ENCODE results near the gene EVC2. TPM values are rescaled to one million over a fixed set of nuclear protein-coding genes. Genes with fewer than 3 reads are reported as not detected.

EVC2 gene
- total RNA-seq, 1 experiment from 2014 or later = 0.15 TPM

GRCh38 chr4:5749568-5749967 lies 41.2 kb upstream of the EVC2 start:
- H2AFZ ChIP-seq (ENCODE audit: low read length) = no peak overlapping the region
- H3K4me1 ChIP-seq (ENCODE audit: low read length) = no peaks in the 10 kb centered on the region
- no peaks in the 10 kb centered on the region for H3K9me3 ChIP-seq (ENCODE audit: low read length)
- no peaks in the 10 kb centered on the region for H3K27me3 ChIP-seq (ENCODE audit: low read length)
- H3K4me3 ChIP-seq (ENCODE audit: low read length) = no peak overlapping the region
- H3K79me2 ChIP-seq (ENCODE audit: low read length) = no peaks in the 10 kb centered on the region
- H3K27ac ChIP-seq (ENCODE audit: low read length) = no peak overlapping the region
- H4K20me1 ChIP-seq (ENCODE audit: insufficient read depth, low read depth, low read length) = no peaks in the 10 kb centered on the region
- DNase-seq = no peak
- H3K9me2 ChIP-seq (replicated peaks; ENCODE audit: insufficient read depth, low read length) = no peaks in the 10 kb centered on the region
- H3K36me3 ChIP-seq (ENCODE audit: insufficient read depth, low read length) = no peaks in the 10 kb centered on the region
- H3K4me2 ChIP-seq (ENCODE audit: low read depth, low read length, poor library complexity, severe bottlenecking) = no peak overlapping the region
- H3K9ac ChIP-seq (ENCODE audit: low read length) = no peak overlapping the region

- no peak for DNase-seq
- Histone ChIP-seq H3K79me2 (ENCODE audit: low read length) (no peaks in the 10 kb centered on the region), H3K4me2 (ENCODE audit: low read depth, low read length, poor library complexity, severe bottlenecking) (no peak overlapping the region), H3K9me2 (replicated peaks; ENCODE audit: insufficient read depth, low read length) (no peaks in the 10 kb centered on the region), H2AFZ (ENCODE audit: low read length) (no peak overlapping the region), H3K9ac (ENCODE audit: low read length) (no peak overlapping the region), H3K4me3 (ENCODE audit: low read length) (no peak overlapping the region), H3K9me3 (ENCODE audit: low read length) (no peaks in the 10 kb centered on the region), H3K4me1 (ENCODE audit: low read length) (no peaks in the 10 kb centered on the region), H3K27ac (ENCODE audit: low read length) (no peak overlapping the region), H3K27me3 (ENCODE audit: low read length) (no peaks in the 10 kb centered on the region), H3K36me3 (ENCODE audit: insufficient read depth, low read length) (no peaks in the 10 kb centered on the region), H4K20me1 (ENCODE audit: insufficient read depth, low read depth, low read length) (no peaks in the 10 kb centered on the region)
Measured at GRCh38 chr4:5747738-5748375, 39.5 kb upstream of the EVC2 start.

DNA sequence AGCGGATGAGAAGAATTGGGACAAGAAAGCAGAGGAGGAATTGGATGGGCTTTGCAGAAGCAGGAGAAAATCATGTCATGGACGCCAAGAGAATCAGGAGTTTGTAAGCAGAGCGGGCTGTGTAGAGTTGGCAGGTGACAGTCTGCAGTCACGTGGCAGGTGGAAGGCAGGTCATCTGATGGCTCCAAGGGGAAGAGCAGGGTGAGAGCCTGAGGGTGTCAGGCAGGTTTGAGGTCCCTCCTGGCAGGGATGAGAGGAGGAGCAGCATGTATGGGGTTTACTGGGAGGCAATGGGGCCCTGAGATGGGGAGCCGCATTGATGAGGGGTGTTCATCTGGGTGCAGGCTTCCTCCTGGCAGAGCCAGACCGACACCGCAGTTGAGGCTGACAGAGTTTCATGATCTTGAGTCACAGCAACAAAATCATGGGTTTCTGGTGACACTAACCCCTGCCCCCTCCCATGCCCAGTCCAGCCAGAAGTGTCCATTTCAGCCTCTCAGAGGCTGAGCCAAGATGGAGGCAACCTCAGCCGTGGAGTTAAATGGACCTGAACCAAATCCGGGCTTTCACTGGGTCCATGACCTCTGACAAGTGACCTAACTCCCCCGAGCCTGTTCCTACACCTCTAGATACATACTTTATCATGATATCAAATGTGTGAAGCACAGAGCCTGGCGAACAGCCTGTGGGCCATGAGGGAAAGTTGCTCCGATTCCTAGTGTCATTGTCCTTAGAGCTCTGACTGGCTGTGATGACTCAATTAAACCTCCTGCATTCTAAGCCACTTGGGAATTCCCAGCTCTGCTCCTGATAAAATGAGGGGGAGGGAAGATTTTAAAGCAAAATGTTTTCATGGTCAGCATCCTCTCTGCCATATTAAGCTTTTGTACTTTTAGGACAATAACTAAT lies 38.7 kb upstream of the EVC2 start:
- Histone ChIP-seq H3K9me3 (ENCODE audit: low read length) (no peaks in the 10 kb centered on the region), H4K20me1 (ENCODE audit: insufficient read depth, low read depth, low read length) (no peaks in the 10 kb centered on the region), H3K4me2 (ENCODE audit: low read depth, low read length, poor library complexity, severe bottlenecking) (no peak overlapping the region), H3K4me1 (ENCODE audit: low read length) (no peaks in the 10 kb centered on the region), H3K9me2 (replicated peaks; ENCODE audit: insufficient read depth, low read length) (no peaks in the 10 kb centered on the region), H3K36me3 (ENCODE audit: insufficient read depth, low read length) (no peaks in the 10 kb centered on the region), H3K79me2 (ENCODE audit: low read length) (no peaks in the 10 kb centered on the region), H3K27ac (ENCODE audit: low read length) (no peak overlapping the region), H3K9ac (ENCODE audit: low read length) (no peak overlapping the region), H3K27me3 (ENCODE audit: low read length) (no peaks in the 10 kb centered on the region), H2AFZ (ENCODE audit: low read length) (no peak overlapping the region), H3K4me3 (ENCODE audit: low read length) (no peak overlapping the region)
- DNase-seq = no peak

GRCh38 chr4:5746250-5746649 lies 37.9 kb upstream of the EVC2 start:
- H3K27me3 ChIP-seq (ENCODE audit: low read length) = no peaks in the 10 kb centered on the region
- H3K9me2 ChIP-seq (replicated peaks; ENCODE audit: insufficient read depth, low read length) = no peaks in the 10 kb centered on the region
- H3K27ac ChIP-seq (ENCODE audit: low read length) = no peak overlapping the region
- no peaks in the 10 kb centered on the region for H3K9me3 ChIP-seq (ENCODE audit: low read length)
- no peaks in the 10 kb centered on the region for H3K36me3 ChIP-seq (ENCODE audit: insufficient read depth, low read length)
- no peak overlapping the region for H3K9ac ChIP-seq (ENCODE audit: low read length)
- H2AFZ ChIP-seq (ENCODE audit: low read length) = no peak overlapping the region
- H3K79me2 ChIP-seq (ENCODE audit: low read length) = no peaks in the 10 kb centered on the region
- no peak for DNase-seq
- H3K4me2 ChIP-seq (ENCODE audit: low read depth, low read length, poor library complexity, severe bottlenecking) = no peak overlapping the region
- no peaks in the 10 kb centered on the region for H3K4me1 ChIP-seq (ENCODE audit: low read length)
- no peak overlapping the region for H3K4me3 ChIP-seq (ENCODE audit: low read length)
- no peaks in the 10 kb centered on the region for H4K20me1 ChIP-seq (ENCODE audit: insufficient read depth, low read depth, low read length)

- Histone ChIP-seq H3K79me2 (ENCODE audit: low read length) (no peaks in the 10 kb centered on the region), H3K9me3 (ENCODE audit: low read length) (no peaks in the 10 kb centered on the region), H3K9me2 (replicated peaks; ENCODE audit: insufficient read depth, low read length) (no peaks in the 10 kb centered on the region), H3K27ac (ENCODE audit: low read length) (no peak overlapping the region), H3K4me3 (ENCODE audit: low read length) (no peak overlapping the region), H4K20me1 (ENCODE audit: insufficient read depth, low read depth, low read length) (no peaks in the 10 kb centered on the region), H3K4me1 (ENCODE audit: low read length) (no peaks in the 10 kb centered on the region), H2AFZ (ENCODE audit: low read length) (no peak overlapping the region), H3K36me3 (ENCODE audit: insufficient read depth, low read length) (no peaks in the 10 kb centered on the region), H3K27me3 (ENCODE audit: low read length) (no peaks in the 10 kb centered on the region), H3K9ac (ENCODE audit: low read length) (no peak overlapping the region), H3K4me2 (ENCODE audit: low read depth, low read length, poor library complexity, severe bottlenecking) (no peak overlapping the region)
- no peak for DNase-seq
Measured at GRCh38 chr4:5742968-5743367, 34.6 kb upstream of the EVC2 start.

DNA sequence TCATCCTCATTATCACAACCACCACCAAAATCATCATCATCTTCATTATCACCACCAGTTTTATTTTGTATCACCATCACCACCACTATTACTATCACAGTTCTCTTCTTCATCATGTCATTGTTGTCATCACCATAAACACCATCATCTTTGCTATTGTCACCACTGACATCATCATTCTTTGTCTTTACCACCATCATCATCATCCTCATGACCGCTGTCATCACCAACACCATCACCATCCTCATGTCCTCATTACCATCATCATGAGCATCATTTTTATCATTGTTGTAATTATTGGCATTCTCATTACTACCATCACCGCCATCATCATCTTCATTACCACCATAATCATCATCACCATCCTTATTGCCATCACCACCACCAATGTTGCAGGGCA lies 34.0 kb upstream of the EVC2 start:
- H3K27ac ChIP-seq (ENCODE audit: low read length) = no peak overlapping the region
- no peak overlapping the region for H3K9ac ChIP-seq (ENCODE audit: low read length)
- no peak overlapping the region for H3K4me2 ChIP-seq (ENCODE audit: low read depth, low read length, poor library complexity, severe bottlenecking)
- DNase-seq = no peak
- no peaks in the 10 kb centered on the region for H3K9me2 ChIP-seq (replicated peaks; ENCODE audit: insufficient read depth, low read length)
- H3K4me3 ChIP-seq (ENCODE audit: low read length) = no peak overlapping the region
- no peaks in the 10 kb centered on the region for H3K79me2 ChIP-seq (ENCODE audit: low read length)
- no peaks in the 10 kb centered on the region for H4K20me1 ChIP-seq (ENCODE audit: insufficient read depth, low read depth, low read length)
- no peaks in the 10 kb centered on the region for H3K36me3 ChIP-seq (ENCODE audit: insufficient read depth, low read length)
- no peaks in the 10 kb centered on the region for H3K9me3 ChIP-seq (ENCODE audit: low read length)
- no peaks in the 10 kb centered on the region for H3K4me1 ChIP-seq (ENCODE audit: low read length)
- no peak overlapping the region for H2AFZ ChIP-seq (ENCODE audit: low read length)
- H3K27me3 ChIP-seq (ENCODE audit: low read length) = no peaks in the 10 kb centered on the region

- Histone ChIP-seq H3K27ac (ENCODE audit: low read length) (no peak overlapping the region), H3K79me2 (ENCODE audit: low read length) (no peaks in the 10 kb centered on the region), H3K4me1 (ENCODE audit: low read length) (no peaks in the 10 kb centered on the region), H3K4me3 (ENCODE audit: low read length) (no peak overlapping the region), H3K9me2 (replicated peaks; ENCODE audit: insufficient read depth, low read length) (no peaks in the 10 kb centered on the region), H2AFZ (ENCODE audit: low read length) (no peak overlapping the region), H4K20me1 (ENCODE audit: insufficient read depth, low read depth, low read length) (no peaks in the 10 kb centered on the region), H3K9me3 (ENCODE audit: low read length) (no peaks in the 10 kb centered on the region), H3K9ac (ENCODE audit: low read length) (no peak overlapping the region), H3K36me3 (ENCODE audit: insufficient read depth, low read length) (no peaks in the 10 kb centered on the region), H3K4me2 (ENCODE audit: low read depth, low read length, poor library complexity, severe bottlenecking) (no peak overlapping the region), H3K27me3 (ENCODE audit: low read length) (no peaks in the 10 kb centered on the region)
- no peak for DNase-seq
Measured at GRCh38 chr4:5738061-5738460, 29.7 kb upstream of the EVC2 start.

GRCh38 chr4:5735463-5735862 lies 27.1 kb upstream of the EVC2 start:
- H3K36me3 ChIP-seq (ENCODE audit: insufficient read depth, low read length) = no peaks in the 10 kb centered on the region
- no peaks in the 10 kb centered on the region for H3K4me1 ChIP-seq (ENCODE audit: low read length)
- H3K27ac ChIP-seq (ENCODE audit: low read length) = no peak overlapping the region
- no peak for DNase-seq
- H3K4me3 ChIP-seq (ENCODE audit: low read length) = no peak overlapping the region
- no peaks in the 10 kb centered on the region for H3K9me3 ChIP-seq (ENCODE audit: low read length)
- H3K9ac ChIP-seq (ENCODE audit: low read length) = no peak overlapping the region
- no peak overlapping the region for H2AFZ ChIP-seq (ENCODE audit: low read length)
- H3K79me2 ChIP-seq (ENCODE audit: low read length) = no peaks in the 10 kb centered on the region
- H3K27me3 ChIP-seq (ENCODE audit: low read length) = no peaks in the 10 kb centered on the region
- H4K20me1 ChIP-seq (ENCODE audit: insufficient read depth, low read depth, low read length) = no peaks in the 10 kb centered on the region
- H3K9me2 ChIP-seq (replicated peaks; ENCODE audit: insufficient read depth, low read length) = no peaks in the 10 kb centered on the region
- no peak overlapping the region for H3K4me2 ChIP-seq (ENCODE audit: low read depth, low read length, poor library complexity, severe bottlenecking)

All from Karpas-422 (cell line).